Astrocyte (in vitro differentiated cells and primary cell): ENCODE results near the gene TAS2R3. TPM values are rescaled to one million over a fixed set of nuclear protein-coding genes. Genes with fewer than 3 reads are reported as not detected.
A peak's percentile ranks its signal among the peaks of the same experiment; 100 is the strongest.

ENCODE experiments used
- DNase-seq: peaks from one replicate; pipeline ENCODE4 v3.0.0-alpha.2; 2010; ENCODE audit warnings: low read depth
- FAIRE-seq: peaks from 2 replicates; lab custom pipeline; 2011; peaks lifted over from hg19 to GRCh38; lab: Jason Lieb, UNC
- H2AFZ ChIP-seq: 2 replicates; pipeline ENCODE4 v1.6.0; 2012; ENCODE audit warnings: low read depth, low read length, inconsistent platforms
- H3K27ac ChIP-seq: 2 replicates; pipeline ENCODE4 v1.5.1; 2011; ENCODE audit warnings: low read depth, low read length, inconsistent platforms
- H3K27me3 ChIP-seq: 2 replicates; pipeline ENCODE4 v1.6.0; 2011; ENCODE audit warnings: low read length, inconsistent platforms; ENCODE audit not compliant: insufficient read depth
- H3K36me3 ChIP-seq: 2 replicates; pipeline ENCODE4 v1.5.1; 2011; ENCODE audit warnings: low read length, inconsistent platforms; ENCODE audit not compliant: insufficient read depth
- H3K4me1 ChIP-seq: 2 replicates; pipeline ENCODE4 v1.5.1; 2011; ENCODE audit warnings: low read length, inconsistent platforms; ENCODE audit not compliant: insufficient read depth
- H3K4me2 ChIP-seq: 2 replicates; pipeline ENCODE4 v1.6.0; 2012; ENCODE audit warnings: low read length, inconsistent platforms
- H3K4me3 ChIP-seq: 2 replicates; pipeline ENCODE4 v1.5.1; 2011; ENCODE audit warnings: low read depth, mild to moderate bottlenecking, low read length, inconsistent platforms; ENCODE audit not compliant: insufficient read depth
- H3K79me2 ChIP-seq: 2 replicates; pipeline ENCODE4 v1.6.0; 2012; ENCODE audit warnings: mild to moderate bottlenecking, low read length, inconsistent platforms; ENCODE audit not compliant: insufficient read depth
- H3K9ac ChIP-seq: 2 replicates; pipeline ENCODE4 v1.6.0; 2012; ENCODE audit warnings: mild to moderate bottlenecking, low read length, inconsistent platforms
- H3K9me3 ChIP-seq: 2 replicates; pipeline ENCODE4 v1.5.1; 2012; ENCODE audit warnings: low read depth, mild to moderate bottlenecking, low read length, inconsistent platforms; ENCODE audit not compliant: insufficient read depth
- H4K20me1 ChIP-seq: 2 replicates; pipeline ENCODE4 v1.6.0; 2012; ENCODE audit warnings: low read length, inconsistent platforms; ENCODE audit not compliant: insufficient read depth
- H3K27ac Mint-ChIP-seq: one replicate; pipeline ENCODE4 v1.8.0; 2021; ENCODE audit warnings: mild to moderate bottlenecking, mixed read lengths; ENCODE audit not compliant: unreplicated experiment
- H3K27me3 Mint-ChIP-seq: one replicate; pipeline ENCODE4 v1.8.0; 2021; ENCODE audit warnings: low read depth, mixed read lengths; ENCODE audit not compliant: unreplicated experiment
- H3K36me3 Mint-ChIP-seq: one replicate; pipeline ENCODE4 v1.8.0; 2021; ENCODE audit warnings: low read depth, mixed read lengths; ENCODE audit not compliant: unreplicated experiment
- H3K4me1 Mint-ChIP-seq: one replicate; pipeline ENCODE4 v1.8.0; 2021; ENCODE audit warnings: low read depth, mixed read lengths; ENCODE audit not compliant: unreplicated experiment
- H3K4me3 Mint-ChIP-seq: one replicate; pipeline ENCODE4 v1.8.0; 2021; ENCODE audit warnings: mild to moderate bottlenecking, moderate library complexity, mixed read lengths; ENCODE audit not compliant: unreplicated experiment
- H3K9me3 Mint-ChIP-seq: one replicate; pipeline ENCODE4 v1.8.0; 2021; ENCODE audit warnings: mild to moderate bottlenecking, mixed read lengths; ENCODE audit not compliant: unreplicated experiment
- CTCF ChIP-seq: IDR thresholded peaks from 2 replicates; pipeline ENCODE4 v1.5.1; 2011; ENCODE audit warnings: low read depth, mild to moderate bottlenecking, inconsistent platforms, low read length, moderate library complexity; ENCODE audit not compliant: insufficient read depth
- EZH2 ChIP-seq: IDR thresholded peaks from 2 replicates; pipeline ENCODE4 v1.6.1; 2012; ENCODE audit warnings: mild to moderate bottlenecking, low read length, inconsistent platforms; ENCODE audit not compliant: insufficient read depth
- total RNA-seq: library from RNA; stranded (reverse); gene quantifications from 2 replicates; pipeline ENCODE4 v1.2.1, GENCODE V29; 2021

TAS2R3 gene
- total RNA-seq, 1 donor from 2014 or later = 1.00 TPM

- peak within 1 kb of the TSS; percentile 92 for H2AFZ ChIP-seq
- Mint-ChIP-seq H3K4me3 (peak within 1 kb of the TSS; percentile 99), H3K27me3 (no peaks in the 10 kb centered on the region), H3K36me3 (peaks cover 1% of the 10 kb centered on the region), H3K9me3 (no peaks in the 10 kb centered on the region), H3K27ac (peak within 1 kb of the TSS; percentile 99), H3K4me1 (peaks cover 8% of the 10 kb centered on the region)
- H3K4me1 ChIP-seq = peaks cover 15% of the 10 kb centered on the region
- peak within 1 kb of the TSS; percentile 92 for H3K27ac ChIP-seq
- peak within 1 kb of the TSS; percentile 96 for H3K4me3 ChIP-seq
- H3K9me3 ChIP-seq = no peaks in the 10 kb centered on the region
- TF ChIP-seq EZH2 (no peak), CTCF (peak; percentile 84)
- H3K79me2 ChIP-seq = peaks cover 33% of the 10 kb centered on the region
- no peaks in the 10 kb centered on the region for H3K27me3 ChIP-seq
- H3K4me2 ChIP-seq = peak within 1 kb of the TSS; percentile 88
- peak within 1 kb of the TSS; percentile 95 for H3K9ac ChIP-seq
- H4K20me1 ChIP-seq = peaks cover 6% of the 10 kb centered on the region
- peak; percentile 93 for DNase-seq
- peaks cover 14% of the 10 kb centered on the region for H3K36me3 ChIP-seq
- peak; percentile 74 for FAIRE-seq
Observed at GRCh38 chr7:141737836-141738591, 25.9 kb upstream of the TAS2R3 start, which contains the start of gene SSBP1. Gene SSBP1, plus strand, starts transcription at chr7:141738358. Its CDS starts 809 bp downstream, at chr7:141739167.

GRCh38 chr7:141738592-141739013, 25.3 kb upstream of the TAS2R3 start:
- Histone ChIP-seq H3K36me3 (peaks cover 20% of the 10 kb centered on the region), H3K4me3 (peak overlapping the region; percentile 96), H3K27ac (peak overlapping the region; percentile 92), H3K9ac (peak overlapping the region; percentile 95), H3K4me2 (peak overlapping the region; percentile 88), H2AFZ (peak overlapping the region; percentile 92), H3K9me3 (no peaks in the 10 kb centered on the region), H3K4me1 (peaks cover 15% of the 10 kb centered on the region), H3K79me2 (peaks cover 35% of the 10 kb centered on the region), H3K27me3 (no peaks in the 10 kb centered on the region), H4K20me1 (peaks cover 10% of the 10 kb centered on the region)
- Mint-ChIP-seq H3K27me3 (no peaks in the 10 kb centered on the region), H3K4me3 (peak overlapping the region; percentile 99), H3K4me1 (peaks cover 8% of the 10 kb centered on the region), H3K9me3 (no peaks in the 10 kb centered on the region), H3K27ac (peak overlapping the region; percentile 99), H3K36me3 (peaks cover 6% of the 10 kb centered on the region)
- DNase-seq = no peak
- TF ChIP-seq CTCF (no peak), EZH2 (no peak)
- no peak for FAIRE-seq

GRCh38 chr7:141739250-141739649, 24.6 kb upstream of the TAS2R3 start:
- FAIRE-seq (no peak), DNase-seq (no peak)
- no peaks in the 10 kb centered on the region for H3K9me3 ChIP-seq
- Mint-ChIP-seq H3K27ac (peak overlapping the region; percentile 27), H3K27me3 (no peaks in the 10 kb centered on the region), H3K9me3 (no peaks in the 10 kb centered on the region), H3K36me3 (peaks cover 9% of the 10 kb centered on the region), H3K4me3 (peak overlapping the region; percentile 99), H3K4me1 (peaks cover 8% of the 10 kb centered on the region)
- H3K27ac ChIP-seq = no peak overlapping the region
- H3K79me2 ChIP-seq = peaks cover 37% of the 10 kb centered on the region
- peak overlapping the region; percentile 96 for H3K4me3 ChIP-seq
- peaks cover 15% of the 10 kb centered on the region for H3K4me1 ChIP-seq
- no peak overlapping the region for H2AFZ ChIP-seq
- TF ChIP-seq CTCF (no peak), EZH2 (no peak)
- H3K27me3 ChIP-seq = no peaks in the 10 kb centered on the region
- H4K20me1 ChIP-seq = peaks cover 10% of the 10 kb centered on the region
- peak overlapping the region; percentile 95 for H3K9ac ChIP-seq
- peaks cover 26% of the 10 kb centered on the region for H3K36me3 ChIP-seq
- H3K4me2 ChIP-seq = peak overlapping the region; percentile 88
